ENCODE measurements around the gene UBE2L6.

DNA sequence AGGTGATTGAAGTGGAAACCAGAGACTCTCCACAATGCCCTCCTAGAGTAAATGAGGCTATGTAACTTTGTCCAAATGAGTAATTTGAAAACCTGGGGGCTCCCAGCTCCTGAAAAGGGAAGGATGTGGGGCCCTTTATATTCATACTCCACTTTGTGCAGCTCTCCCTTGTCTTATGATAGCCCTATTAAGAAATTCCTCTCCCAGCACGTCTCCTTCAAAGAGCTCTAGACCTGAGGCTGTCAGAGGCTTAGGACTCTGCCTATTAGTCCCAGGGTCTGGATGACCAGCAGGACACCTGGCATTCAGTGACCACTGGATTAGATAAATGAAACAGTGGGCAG, 54.0 kb downstream of the UBE2L6 start:
- TF ChIP-seq, protein P1, sequence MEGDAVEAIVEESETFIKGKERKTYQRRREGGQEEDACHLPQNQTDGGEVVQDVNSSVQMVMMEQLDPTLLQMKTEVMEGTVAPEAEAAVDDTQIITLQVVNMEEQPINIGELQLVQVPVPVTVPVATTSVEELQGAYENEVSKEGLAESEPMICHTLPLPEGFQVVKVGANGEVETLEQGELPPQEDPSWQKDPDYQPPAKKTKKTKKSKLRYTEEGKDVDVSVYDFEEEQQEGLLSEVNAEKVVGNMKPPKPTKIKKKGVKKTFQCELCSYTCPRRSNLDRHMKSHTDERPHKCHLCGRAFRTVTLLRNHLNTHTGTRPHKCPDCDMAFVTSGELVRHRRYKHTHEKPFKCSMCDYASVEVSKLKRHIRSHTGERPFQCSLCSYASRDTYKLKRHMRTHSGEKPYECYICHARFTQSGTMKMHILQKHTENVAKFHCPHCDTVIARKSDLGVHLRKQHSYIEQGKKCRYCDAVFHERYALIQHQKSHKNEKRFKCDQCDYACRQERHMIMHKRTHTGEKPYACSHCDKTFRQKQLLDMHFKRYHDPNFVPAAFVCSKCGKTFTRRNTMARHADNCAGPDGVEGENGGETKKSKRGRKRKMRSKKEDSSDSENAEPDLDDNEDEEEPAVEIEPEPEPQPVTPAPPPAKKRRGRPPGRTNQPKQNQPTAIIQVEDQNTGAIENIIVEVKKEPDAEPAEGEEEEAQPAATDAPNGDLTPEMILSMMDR (conservative IDR thresholded peaks at IDR 0.05 in 1 of 2, IDR thresholded peaks at IDR 0.05 in 1 of 2; ENCODE audit: extremely low read depth in 1 of 2, insufficient read depth in 1 of 2, low read depth in 1 of 2, low read length in 2 of 2) = no peak
- no peak for TF ChIP-seq EZH2 (IDR thresholded peaks at IDR 0.05; ENCODE audit: borderline replicate concordance, low read length)

Data from mammary epithelial cell (primary cell).